ENCODE results near the gene LAMC2. TPM values are rescaled to one million over a fixed set of nuclear protein-coding genes. Genes with fewer than 3 reads are reported as not detected.

LAMC2 gene
- total RNA-seq, 1 donor from 2014 or later: 13.9 TPM

DNA sequence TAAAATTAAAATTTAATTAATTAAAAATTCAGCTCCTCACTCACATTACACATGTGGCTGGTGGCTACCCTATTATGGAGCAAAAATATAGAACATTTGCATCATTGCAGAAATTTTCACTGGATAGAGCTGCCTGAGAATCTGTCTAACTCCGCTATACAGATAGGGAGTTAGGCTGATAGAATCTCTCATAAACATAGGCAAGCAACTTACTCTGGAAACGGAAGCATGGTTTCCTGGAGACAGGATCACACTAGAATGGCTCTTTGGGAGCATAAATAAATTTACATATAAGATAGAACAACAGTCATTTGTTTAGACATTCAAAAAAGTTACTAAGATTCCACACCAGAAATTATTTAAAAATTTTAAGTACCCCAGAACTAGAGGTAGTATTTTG lies 12.2 kb upstream of the LAMC2 start:
- Mint-ChIP-seq H3K27ac (ENCODE audit: unreplicated experiment) (no peak overlapping the region), H3K4me1 (ENCODE audit: low read depth, unreplicated experiment) (no peaks in the 10 kb centered on the region), H3K36me3 (ENCODE audit: low read depth, unreplicated experiment) (no peaks in the 10 kb centered on the region), H3K4me3 (ENCODE audit: unreplicated experiment) (no peak overlapping the region), H3K9me3 (ENCODE audit: unreplicated experiment) (no peaks in the 10 kb centered on the region), H3K27me3 (ENCODE audit: low read depth, unreplicated experiment) (no peaks in the 10 kb centered on the region)
- no peak for DNase-seq (ENCODE audit: low read depth)
- Histone ChIP-seq H3K9ac (ENCODE audit: low read length) (no peak overlapping the region), H3K27me3 (ENCODE audit: insufficient read depth, low read length) (no peaks in the 10 kb centered on the region), H3K79me2 (ENCODE audit: insufficient read depth, low read length) (no peaks in the 10 kb centered on the region), H3K27ac (ENCODE audit: low read depth, low read length) (no peak overlapping the region), H3K36me3 (ENCODE audit: insufficient read depth, low read length) (no peaks in the 10 kb centered on the region), H3K4me3 (ENCODE audit: insufficient read depth, low read depth, low read length) (no peak overlapping the region), H4K20me1 (ENCODE audit: insufficient read depth, low read length) (no peaks in the 10 kb centered on the region), H3K9me3 (ENCODE audit: insufficient read depth, low read depth, low read length) (no peaks in the 10 kb centered on the region), H3K4me2 (ENCODE audit: low read length) (no peak overlapping the region), H2AFZ (ENCODE audit: low read depth, low read length) (no peak overlapping the region), H3K4me1 (ENCODE audit: insufficient read depth, low read length) (no peaks in the 10 kb centered on the region)
- no peak for FAIRE-seq
- TF ChIP-seq, protein P1, sequence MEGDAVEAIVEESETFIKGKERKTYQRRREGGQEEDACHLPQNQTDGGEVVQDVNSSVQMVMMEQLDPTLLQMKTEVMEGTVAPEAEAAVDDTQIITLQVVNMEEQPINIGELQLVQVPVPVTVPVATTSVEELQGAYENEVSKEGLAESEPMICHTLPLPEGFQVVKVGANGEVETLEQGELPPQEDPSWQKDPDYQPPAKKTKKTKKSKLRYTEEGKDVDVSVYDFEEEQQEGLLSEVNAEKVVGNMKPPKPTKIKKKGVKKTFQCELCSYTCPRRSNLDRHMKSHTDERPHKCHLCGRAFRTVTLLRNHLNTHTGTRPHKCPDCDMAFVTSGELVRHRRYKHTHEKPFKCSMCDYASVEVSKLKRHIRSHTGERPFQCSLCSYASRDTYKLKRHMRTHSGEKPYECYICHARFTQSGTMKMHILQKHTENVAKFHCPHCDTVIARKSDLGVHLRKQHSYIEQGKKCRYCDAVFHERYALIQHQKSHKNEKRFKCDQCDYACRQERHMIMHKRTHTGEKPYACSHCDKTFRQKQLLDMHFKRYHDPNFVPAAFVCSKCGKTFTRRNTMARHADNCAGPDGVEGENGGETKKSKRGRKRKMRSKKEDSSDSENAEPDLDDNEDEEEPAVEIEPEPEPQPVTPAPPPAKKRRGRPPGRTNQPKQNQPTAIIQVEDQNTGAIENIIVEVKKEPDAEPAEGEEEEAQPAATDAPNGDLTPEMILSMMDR (IDR thresholded peaks at IDR 0.05; ENCODE audit: insufficient read depth, low read depth, low read length): no peak
- no peak for TF ChIP-seq EZH2 (IDR thresholded peaks at IDR 0.05; ENCODE audit: insufficient read depth, low read length)

DNA sequence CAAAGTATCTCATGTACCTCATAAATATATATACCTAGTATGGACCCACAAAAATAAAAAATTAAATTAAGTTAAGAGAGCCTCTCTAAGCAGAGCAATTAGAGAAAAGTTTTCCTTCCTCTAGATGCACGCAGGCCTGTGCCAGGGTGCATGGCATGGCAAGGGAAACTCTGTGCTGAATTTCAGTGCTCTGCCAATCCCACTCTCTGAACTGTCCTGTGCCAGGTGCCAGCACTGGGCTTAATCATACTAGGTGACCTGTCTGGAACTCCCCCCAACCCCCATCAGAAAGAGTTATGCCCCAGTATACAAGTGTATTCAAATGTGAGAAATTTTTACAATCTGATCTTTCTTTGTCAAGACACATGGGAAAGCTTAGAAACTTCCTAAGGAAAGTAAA lies 10.4 kb upstream of the LAMC2 start:
- Histone ChIP-seq H3K4me3 (ENCODE audit: insufficient read depth, low read depth, low read length) (no peak overlapping the region), H2AFZ (ENCODE audit: low read depth, low read length) (no peak overlapping the region), H3K4me1 (ENCODE audit: insufficient read depth, low read length) (peaks cover 7% of the 10 kb centered on the region), H3K27ac (ENCODE audit: low read depth, low read length) (no peak overlapping the region), H3K79me2 (ENCODE audit: insufficient read depth, low read length) (no peaks in the 10 kb centered on the region), H4K20me1 (ENCODE audit: insufficient read depth, low read length) (no peaks in the 10 kb centered on the region), H3K4me2 (ENCODE audit: low read length) (no peak overlapping the region), H3K27me3 (ENCODE audit: insufficient read depth, low read length) (no peaks in the 10 kb centered on the region), H3K36me3 (ENCODE audit: insufficient read depth, low read length) (no peaks in the 10 kb centered on the region), H3K9ac (ENCODE audit: low read length) (no peak overlapping the region), H3K9me3 (ENCODE audit: insufficient read depth, low read depth, low read length) (no peaks in the 10 kb centered on the region)
- H3K27ac Mint-ChIP-seq (ENCODE audit: unreplicated experiment): no peak overlapping the region
- H3K4me3 Mint-ChIP-seq (ENCODE audit: unreplicated experiment): no peak overlapping the region
- H3K27me3 Mint-ChIP-seq (ENCODE audit: low read depth, unreplicated experiment): no peaks in the 10 kb centered on the region
- H3K4me1 Mint-ChIP-seq (ENCODE audit: low read depth, unreplicated experiment): peaks cover 7% of the 10 kb centered on the region
- DNase-seq (ENCODE audit: low read depth): no peak
- H3K36me3 Mint-ChIP-seq (ENCODE audit: low read depth, unreplicated experiment): no peaks in the 10 kb centered on the region
- FAIRE-seq: no peak
- no peaks in the 10 kb centered on the region for H3K9me3 Mint-ChIP-seq (ENCODE audit: unreplicated experiment)
- no peak for TF ChIP-seq EZH2 (IDR thresholded peaks at IDR 0.05; ENCODE audit: insufficient read depth, low read length)
- TF ChIP-seq, protein P1 (IDR thresholded peaks at IDR 0.05; ENCODE audit: insufficient read depth, low read depth, low read length): no peak

- Mint-ChIP-seq H3K27ac (ENCODE audit: unreplicated experiment) (no peak overlapping the region), H3K4me1 (ENCODE audit: low read depth, unreplicated experiment) (peaks cover 16% of the 10 kb centered on the region), H3K9me3 (ENCODE audit: unreplicated experiment) (no peaks in the 10 kb centered on the region), H3K36me3 (ENCODE audit: low read depth, unreplicated experiment) (no peaks in the 10 kb centered on the region), H3K27me3 (ENCODE audit: low read depth, unreplicated experiment) (no peaks in the 10 kb centered on the region), H3K4me3 (ENCODE audit: unreplicated experiment) (no peak overlapping the region)
- TF ChIP-seq, protein P1 (IDR thresholded peaks at IDR 0.05; ENCODE audit: insufficient read depth, low read depth, low read length): no peak
- TF ChIP-seq EZH2 (IDR thresholded peaks at IDR 0.05; ENCODE audit: insufficient read depth, low read length): no peak
- Histone ChIP-seq H3K4me3 (ENCODE audit: insufficient read depth, low read depth, low read length) (no peak overlapping the region), H3K36me3 (ENCODE audit: insufficient read depth, low read length) (no peaks in the 10 kb centered on the region), H3K79me2 (ENCODE audit: insufficient read depth, low read length) (no peaks in the 10 kb centered on the region), H3K4me2 (ENCODE audit: low read length) (no peak overlapping the region), H3K27me3 (ENCODE audit: insufficient read depth, low read length) (no peaks in the 10 kb centered on the region), H3K9me3 (ENCODE audit: insufficient read depth, low read depth, low read length) (no peaks in the 10 kb centered on the region), H3K4me1 (ENCODE audit: insufficient read depth, low read length) (peaks cover 13% of the 10 kb centered on the region), H3K9ac (ENCODE audit: low read length) (no peak overlapping the region), H4K20me1 (ENCODE audit: insufficient read depth, low read length) (no peaks in the 10 kb centered on the region), H3K27ac (ENCODE audit: low read depth, low read length) (no peak overlapping the region), H2AFZ (ENCODE audit: low read depth, low read length) (no peak overlapping the region)
- FAIRE-seq: no peak
- peak; percentile 46 for DNase-seq (ENCODE audit: low read depth)
Observed at GRCh38 chr1:183178545-183178944, 7.5 kb upstream of the LAMC2 start.
